Measurements from ENCODE around the gene COL8A2.

COL8A2 gene

DNA sequence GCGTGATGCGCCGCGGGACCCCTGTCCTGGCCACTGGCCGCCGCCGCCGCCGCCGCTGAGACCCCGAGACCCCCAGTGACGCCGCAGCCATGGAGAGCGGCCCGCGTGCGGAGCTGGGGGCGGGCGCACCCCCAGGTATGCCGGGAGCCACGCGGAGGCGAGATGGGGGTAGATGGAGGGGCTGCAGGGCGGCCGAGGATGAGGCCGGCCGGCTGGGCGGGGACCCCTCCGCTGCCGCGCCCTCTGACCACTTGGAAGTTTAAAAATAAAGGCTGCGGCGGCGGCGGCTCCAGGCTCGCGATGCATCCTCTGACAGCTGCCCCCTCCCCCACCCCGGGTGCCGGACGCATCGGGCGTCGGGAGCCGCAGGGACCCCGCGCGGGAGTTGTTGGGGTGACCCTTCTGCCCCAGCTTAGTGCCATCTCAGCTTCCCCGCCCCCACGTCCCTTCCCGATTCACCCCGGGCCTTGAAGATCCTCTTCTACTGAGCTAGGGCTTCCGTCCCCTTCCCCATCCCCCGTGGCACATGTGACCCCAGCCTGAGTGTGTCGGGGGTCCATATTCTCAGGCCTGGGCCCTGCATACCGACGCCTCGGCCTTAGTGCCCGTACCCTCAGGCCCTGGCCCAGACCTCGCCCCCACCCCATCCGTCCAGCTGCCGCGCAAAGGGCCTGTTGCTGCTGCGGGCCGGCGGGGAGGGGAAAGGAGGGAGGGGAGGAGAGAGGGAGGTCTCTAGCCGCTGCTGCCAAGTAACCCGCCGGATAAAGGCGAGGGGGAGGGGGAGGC is 31.5 kb upstream of the COL8A2 start:
- Histone ChIP-seq H3K4me3 (ENCODE audit: low read length) (peak overlapping the region; percentile 88), H3K36me3 (ENCODE audit: control insufficient read depth, low read depth, low read length) (peaks cover 4% of the 10 kb centered on the region), H3K9ac (ENCODE audit: low read length) (peak overlapping the region; percentile 70), H3K9me3 (ENCODE audit: control insufficient read depth, low read depth, low read length) (no peaks in the 10 kb centered on the region), H3K27me3 (ENCODE audit: control insufficient read depth, insufficient read depth, low read length) (peaks cover 29% of the 10 kb centered on the region), H3K27ac (ENCODE audit: low read length) (no peak overlapping the region), H3K4me1 (ENCODE audit: control insufficient read depth, low read depth, low read length) (peaks cover 26% of the 10 kb centered on the region)

- Histone ChIP-seq H3K9me3 (ENCODE audit: control insufficient read depth, low read depth, low read length) (no peaks in the 10 kb centered on the region), H3K9ac (ENCODE audit: low read length) (peak within 1 kb of the TSS; percentile 81), H3K36me3 (ENCODE audit: control insufficient read depth, low read depth, low read length) (peaks cover 4% of the 10 kb centered on the region), H3K27ac (ENCODE audit: low read length) (peak within 1 kb of the TSS; percentile 67), H3K27me3 (ENCODE audit: control insufficient read depth, insufficient read depth, low read length) (peaks cover 29% of the 10 kb centered on the region), H3K4me3 (ENCODE audit: low read length) (peak within 1 kb of the TSS; percentile 88), H3K4me1 (ENCODE audit: control insufficient read depth, low read depth, low read length) (peaks cover 25% of the 10 kb centered on the region)
Measured at GRCh38 chr1:36155408-36156328, 30.6 kb upstream of the COL8A2 start, which contains the start of gene MAP7D1. MAP7D1 (plus strand) TSS chr1:36156160; CDS start chr1:36156418, 258 bp downstream.

DNA sequence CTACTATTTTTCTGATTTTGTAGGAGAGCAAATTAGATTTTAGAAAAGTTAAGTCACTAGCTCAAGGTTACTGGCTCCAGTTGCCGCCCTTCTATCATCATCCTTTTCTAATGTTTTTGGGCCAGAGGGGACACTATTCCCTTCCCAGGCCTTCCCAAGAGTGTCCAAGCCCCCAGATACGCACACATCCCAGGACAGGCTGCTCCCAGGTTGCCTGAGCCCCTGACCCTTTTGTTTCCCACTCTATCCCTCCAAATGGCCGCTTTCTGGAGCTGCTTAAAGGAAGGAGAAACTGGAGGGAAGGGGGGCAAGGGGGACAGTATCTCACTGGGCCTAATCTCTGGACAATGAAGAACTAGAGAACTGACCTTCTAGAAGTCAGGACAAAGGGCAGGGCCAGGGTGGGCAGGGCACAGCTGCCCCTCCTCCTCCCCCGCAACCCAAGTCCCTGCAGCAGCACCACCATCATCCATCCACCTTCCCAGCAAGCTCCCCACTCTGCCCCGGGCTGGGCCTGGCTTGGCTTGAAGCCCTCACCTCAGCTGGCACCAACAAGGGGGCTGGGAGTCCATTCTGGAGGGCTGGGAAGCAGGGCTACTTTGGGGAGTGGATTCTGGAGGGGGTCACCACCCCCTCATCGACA is 29.9 kb upstream of the COL8A2 start:
- peaks cover 29% of the 10 kb centered on the region for H3K27me3 ChIP-seq (ENCODE audit: control insufficient read depth, insufficient read depth, low read length)
- no peak overlapping the region for H3K27ac ChIP-seq (ENCODE audit: low read length)
- H3K9me3 ChIP-seq (ENCODE audit: control insufficient read depth, low read depth, low read length) = no peaks in the 10 kb centered on the region
- peaks cover 32% of the 10 kb centered on the region for H3K4me1 ChIP-seq (ENCODE audit: control insufficient read depth, low read depth, low read length)
- peak overlapping the region; percentile 81 for H3K9ac ChIP-seq (ENCODE audit: low read length)
- H3K4me3 ChIP-seq (ENCODE audit: low read length) = peak overlapping the region; percentile 88
- peaks cover 4% of the 10 kb centered on the region for H3K36me3 ChIP-seq (ENCODE audit: control insufficient read depth, low read depth, low read length)

DNA sequence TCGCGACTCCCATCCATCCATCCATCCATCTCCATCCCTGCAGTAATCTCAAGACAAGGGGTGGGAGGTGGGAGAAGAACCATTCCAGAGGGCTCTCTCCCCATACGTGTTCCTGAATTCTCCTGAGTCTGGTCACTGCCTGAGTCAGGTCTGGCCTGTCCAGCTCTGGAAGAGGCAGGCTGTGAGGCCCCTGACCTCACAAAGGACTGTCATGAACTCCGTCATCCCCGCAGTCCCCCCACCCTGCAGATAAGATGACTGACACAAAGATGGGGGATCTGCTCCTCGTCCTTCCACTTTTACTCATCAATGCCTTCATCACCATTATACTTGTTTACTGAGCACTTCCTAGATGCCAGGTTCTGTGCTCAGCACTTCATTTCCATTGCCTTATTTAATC is 29.3 kb upstream of the COL8A2 start:
- no peak overlapping the region for H3K9ac ChIP-seq (ENCODE audit: low read length)
- peaks cover 34% of the 10 kb centered on the region for H3K4me1 ChIP-seq (ENCODE audit: control insufficient read depth, low read depth, low read length)
- H3K9me3 ChIP-seq (ENCODE audit: control insufficient read depth, low read depth, low read length) = no peaks in the 10 kb centered on the region
- H3K4me3 ChIP-seq (ENCODE audit: low read length) = no peak overlapping the region
- H3K36me3 ChIP-seq (ENCODE audit: control insufficient read depth, low read depth, low read length) = peaks cover 4% of the 10 kb centered on the region
- peaks cover 29% of the 10 kb centered on the region for H3K27me3 ChIP-seq (ENCODE audit: control insufficient read depth, insufficient read depth, low read length)
- no peak overlapping the region for H3K27ac ChIP-seq (ENCODE audit: low read length)

DNA sequence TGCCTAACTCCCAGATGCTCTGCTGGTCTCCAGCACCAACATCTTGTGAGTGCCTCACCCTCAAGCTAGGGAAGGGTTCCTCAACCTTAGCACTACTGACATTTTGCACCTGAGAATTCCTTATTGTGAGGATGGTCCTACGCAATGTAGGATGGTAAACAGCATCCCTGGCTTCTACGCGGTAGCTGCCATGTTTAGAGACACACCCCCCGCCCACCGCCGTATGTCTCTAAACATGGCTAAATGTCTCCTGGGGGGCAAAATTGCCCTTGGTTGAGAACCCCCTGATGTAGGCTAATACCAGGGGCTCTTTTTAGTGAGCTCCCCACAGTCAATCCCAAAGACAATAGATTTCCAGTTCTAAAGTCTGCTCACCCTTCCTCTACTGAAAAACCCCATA is 28.5 kb upstream of the COL8A2 start:
- Histone ChIP-seq H3K9me3 (ENCODE audit: control insufficient read depth, low read depth, low read length) (no peaks in the 10 kb centered on the region), H3K4me3 (ENCODE audit: low read length) (no peak overlapping the region), H3K36me3 (ENCODE audit: control insufficient read depth, low read depth, low read length) (peaks cover 3% of the 10 kb centered on the region), H3K27me3 (ENCODE audit: control insufficient read depth, insufficient read depth, low read length) (peaks cover 29% of the 10 kb centered on the region), H3K27ac (ENCODE audit: low read length) (no peak overlapping the region), H3K9ac (ENCODE audit: low read length) (no peak overlapping the region), H3K4me1 (ENCODE audit: control insufficient read depth, low read depth, low read length) (peaks cover 34% of the 10 kb centered on the region)

GRCh38 chr1:36151845-36152203 is 26.8 kb upstream of the COL8A2 start:
- Histone ChIP-seq H3K4me3 (ENCODE audit: low read length) (no peak overlapping the region), H3K27me3 (ENCODE audit: control insufficient read depth, insufficient read depth, low read length) (peaks cover 29% of the 10 kb centered on the region), H3K27ac (ENCODE audit: low read length) (no peak overlapping the region), H3K4me1 (ENCODE audit: control insufficient read depth, low read depth, low read length) (peaks cover 29% of the 10 kb centered on the region), H3K9me3 (ENCODE audit: control insufficient read depth, low read depth, low read length) (no peaks in the 10 kb centered on the region), H3K9ac (ENCODE audit: low read length) (no peak overlapping the region), H3K36me3 (ENCODE audit: control insufficient read depth, low read depth, low read length) (no peaks in the 10 kb centered on the region)

DNA sequence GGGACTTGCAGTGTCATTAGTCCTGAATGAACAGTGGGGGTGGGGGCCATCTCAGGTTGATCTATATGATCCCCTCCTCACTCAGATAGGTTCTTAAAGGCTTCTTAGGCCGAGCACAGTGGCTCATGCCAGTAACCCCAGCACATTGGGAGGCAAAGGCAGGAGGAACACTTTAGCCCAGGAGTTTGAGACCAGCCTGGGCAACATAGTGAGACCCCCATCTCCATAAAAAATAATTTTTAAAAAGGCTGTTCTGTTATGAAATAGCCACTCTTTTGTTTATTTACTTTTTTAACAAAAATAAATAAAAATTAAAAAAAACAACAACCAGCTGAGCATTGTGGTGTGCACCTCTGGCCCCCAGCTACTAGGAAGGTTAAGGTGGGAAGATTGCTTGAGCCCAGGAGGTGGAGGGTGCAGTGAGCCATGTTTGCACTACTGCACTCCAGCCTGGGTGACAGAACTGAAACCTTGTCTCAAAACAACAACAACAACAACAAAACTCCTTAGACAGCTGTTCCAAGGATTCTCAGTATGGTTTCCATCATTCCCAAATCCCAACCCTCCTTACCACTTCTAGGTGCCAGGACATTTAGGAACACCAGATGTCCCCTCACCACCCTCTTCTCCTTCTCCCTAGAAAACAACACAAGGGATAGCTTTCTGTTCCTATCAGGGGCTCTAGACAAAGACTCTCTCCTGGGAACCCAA is 26.3 kb upstream of the COL8A2 start:
- Histone ChIP-seq H3K9me3 (ENCODE audit: control insufficient read depth, low read depth, low read length) (no peaks in the 10 kb centered on the region), H3K9ac (ENCODE audit: low read length) (no peak overlapping the region), H3K27ac (ENCODE audit: low read length) (no peak overlapping the region), H3K4me1 (ENCODE audit: control insufficient read depth, low read depth, low read length) (peaks cover 29% of the 10 kb centered on the region), H3K36me3 (ENCODE audit: control insufficient read depth, low read depth, low read length) (no peaks in the 10 kb centered on the region), H3K4me3 (ENCODE audit: low read length) (no peak overlapping the region), H3K27me3 (ENCODE audit: control insufficient read depth, insufficient read depth, low read length) (peaks cover 29% of the 10 kb centered on the region)

DNA sequence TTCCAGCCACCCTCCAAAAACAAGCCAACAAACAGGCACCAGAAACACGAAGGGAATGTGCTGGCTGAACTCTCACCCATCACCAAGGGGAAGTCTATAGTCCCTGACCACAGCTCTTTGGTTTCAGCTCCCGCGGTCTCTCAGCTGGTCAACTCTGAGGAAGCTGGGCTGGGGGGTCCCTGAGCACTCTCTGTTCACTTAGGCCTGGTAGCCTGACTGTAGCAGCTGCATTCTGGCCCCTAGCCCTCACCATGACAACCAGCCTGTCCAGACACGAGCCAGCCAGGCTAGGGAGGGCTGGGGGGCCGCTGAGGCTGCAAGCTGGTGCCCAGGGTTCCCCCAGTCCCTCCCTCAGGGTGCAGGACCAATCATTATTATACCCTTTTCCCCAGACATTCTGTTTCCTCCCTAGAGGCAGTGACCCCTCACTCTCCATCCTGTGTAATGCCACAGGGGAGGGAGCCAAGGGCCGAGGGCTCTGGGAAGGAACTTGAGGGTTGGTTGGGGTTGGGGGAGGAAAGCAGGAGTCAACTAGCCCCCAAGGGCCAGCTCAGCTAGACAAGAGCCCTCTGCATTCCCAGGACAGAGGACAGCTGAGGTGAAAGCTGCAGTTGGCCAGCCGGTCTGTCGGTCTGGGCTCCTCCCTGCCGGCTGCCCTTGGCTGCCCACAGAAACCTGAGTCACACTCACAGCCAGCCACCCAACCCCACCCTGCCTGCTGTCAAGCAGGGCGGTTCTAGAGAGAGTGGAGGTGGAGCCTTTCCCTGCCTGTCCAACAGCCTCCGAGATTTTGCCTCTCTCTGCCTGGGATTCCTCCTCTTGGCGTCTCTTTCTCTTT is 25.5 kb upstream of the COL8A2 start:
- peaks cover 29% of the 10 kb centered on the region for H3K4me1 ChIP-seq (ENCODE audit: control insufficient read depth, low read depth, low read length)

GRCh38 chr1:36149973-36150295 is 24.9 kb upstream of the COL8A2 start:
- H3K27ac ChIP-seq (ENCODE audit: low read length) = peak overlapping the region; percentile 73
- no peaks in the 10 kb centered on the region for H3K9me3 ChIP-seq (ENCODE audit: control insufficient read depth, low read depth, low read length)
- peak overlapping the region; percentile 51 for H3K9ac ChIP-seq (ENCODE audit: low read length)
- peaks cover 25% of the 10 kb centered on the region for H3K4me1 ChIP-seq (ENCODE audit: control insufficient read depth, low read depth, low read length)
- H3K4me3 ChIP-seq (ENCODE audit: low read length) = peak overlapping the region; percentile 39
- H3K36me3 ChIP-seq (ENCODE audit: control insufficient read depth, low read depth, low read length) = no peaks in the 10 kb centered on the region
- peaks cover 29% of the 10 kb centered on the region for H3K27me3 ChIP-seq (ENCODE audit: control insufficient read depth, insufficient read depth, low read length)

More for the DNA sequence above, 25.5 kb upstream of the COL8A2 start:
- H3K9me3 ChIP-seq (ENCODE audit: control insufficient read depth, low read depth, low read length) = no peaks in the 10 kb centered on the region
- peak overlapping the region; percentile 73 for H3K27ac ChIP-seq (ENCODE audit: low read length)
- H3K27me3 ChIP-seq (ENCODE audit: control insufficient read depth, insufficient read depth, low read length) = peaks cover 29% of the 10 kb centered on the region
- H3K9ac ChIP-seq (ENCODE audit: low read length) = peak overlapping the region; percentile 51
- H3K36me3 ChIP-seq (ENCODE audit: control insufficient read depth, low read depth, low read length) = no peaks in the 10 kb centered on the region
- peak overlapping the region; percentile 39 for H3K4me3 ChIP-seq (ENCODE audit: low read length)

DNA sequence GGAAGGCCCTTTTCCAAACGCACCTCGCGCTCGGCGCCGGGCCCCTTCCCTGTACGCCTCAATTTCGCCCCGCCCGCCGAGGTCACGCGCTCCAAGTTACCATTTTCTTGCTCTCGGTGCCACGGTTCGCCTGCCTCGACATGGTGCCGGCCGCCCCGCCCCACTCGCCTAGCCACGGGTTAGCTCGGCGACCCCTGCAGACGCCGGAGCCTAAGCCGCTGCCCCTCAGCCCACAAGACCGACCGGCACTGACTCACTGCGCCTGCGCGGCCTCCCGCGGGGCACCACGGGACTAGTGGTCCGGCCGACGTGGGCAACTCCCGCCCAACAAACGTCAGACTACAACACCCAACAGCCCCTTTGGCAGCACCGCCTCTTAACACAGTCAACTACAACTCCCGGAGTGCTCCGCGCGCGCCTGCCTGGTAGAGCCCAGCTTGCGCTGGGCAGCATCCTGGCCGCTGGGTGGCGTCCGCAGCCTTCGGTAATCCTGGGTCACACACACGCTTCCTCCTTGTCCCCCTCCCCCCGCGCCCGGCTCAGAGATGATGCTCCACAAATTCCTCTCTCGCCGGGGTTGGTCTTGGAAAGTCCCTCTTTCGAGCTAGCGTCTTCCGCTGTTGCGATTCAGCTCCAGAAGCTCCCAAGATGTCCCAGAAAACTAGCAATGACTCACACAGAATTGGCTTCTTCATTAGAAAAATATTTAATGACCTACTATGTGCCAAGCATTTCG is 24.4 kb upstream of the COL8A2 start, which contains the start of gene TRAPPC3:
Gene TRAPPC3 (minus strand): TSS at position 250 of the 736 bp plus-strand sequence. CDS start 108 bp downstream, at position 142.
- no peaks in the 10 kb centered on the region for H3K36me3 ChIP-seq (ENCODE audit: control insufficient read depth, low read depth, low read length)
- peaks cover 20% of the 10 kb centered on the region for H3K4me1 ChIP-seq (ENCODE audit: control insufficient read depth, low read depth, low read length)

More for the DNA sequence above, 24.4 kb upstream of the COL8A2 start, which contains the start of gene TRAPPC3:
- Histone ChIP-seq H3K27me3 (ENCODE audit: control insufficient read depth, insufficient read depth, low read length) (peaks cover 23% of the 10 kb centered on the region), H3K9me3 (ENCODE audit: control insufficient read depth, low read depth, low read length) (no peaks in the 10 kb centered on the region), H3K9ac (ENCODE audit: low read length) (peak within 1 kb of the TSS; percentile 63), H3K27ac (ENCODE audit: low read length) (peak within 1 kb of the TSS; percentile 73), H3K4me3 (ENCODE audit: low read length) (peak within 1 kb of the TSS; percentile 67)

All from iPS-18a (cell line).